G401.6 (cell line): ENCODE measurements around the gene TAPBPL.

Experiments used
- FAIRE-seq: peaks from 2 replicates; lab custom pipeline; 2012; peaks lifted over from hg19 to GRCh38; lab: Jason Lieb, UNC

TAPBPL gene

DNA sequence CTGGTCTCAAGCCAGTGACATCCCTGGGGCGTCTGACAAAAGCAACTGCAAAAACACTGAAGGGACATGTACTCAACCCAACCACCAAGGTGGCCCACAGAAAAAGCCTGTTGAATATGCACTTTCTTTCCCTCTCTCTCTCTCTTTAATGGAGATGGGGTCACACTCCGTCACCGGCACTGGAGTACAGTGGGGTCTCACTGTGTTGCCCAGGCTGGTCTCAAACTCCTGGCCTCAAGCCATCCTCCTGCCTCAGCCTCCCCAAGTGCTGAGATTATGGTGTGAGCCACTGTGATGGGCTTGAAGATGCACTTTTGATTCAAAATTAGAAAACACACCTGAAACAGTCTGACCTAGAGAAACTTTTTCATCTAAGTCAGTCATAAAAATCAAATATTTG, 14.3 kb upstream of the TAPBPL start:
- no peak for FAIRE-seq

DNA sequence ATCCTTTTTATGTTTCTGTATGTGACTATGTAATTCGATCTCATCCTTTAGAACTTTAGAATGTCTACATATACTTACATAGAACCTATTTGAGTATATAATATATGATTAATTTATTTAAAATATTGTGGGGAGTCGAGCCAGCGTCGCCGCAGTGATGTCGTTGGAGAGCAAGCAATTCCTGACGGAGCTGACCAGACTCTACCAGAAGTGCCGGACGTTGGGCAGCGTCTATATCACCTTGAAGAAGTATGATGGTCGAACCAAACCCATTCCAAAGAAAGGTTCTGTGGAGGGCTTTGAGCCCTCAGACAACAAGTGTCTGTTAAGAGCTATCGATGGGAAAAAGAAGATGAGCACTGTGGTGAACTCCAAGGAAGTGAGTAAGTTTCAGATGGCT, 13.5 kb upstream of the TAPBPL start:
- no peak for FAIRE-seq

DNA sequence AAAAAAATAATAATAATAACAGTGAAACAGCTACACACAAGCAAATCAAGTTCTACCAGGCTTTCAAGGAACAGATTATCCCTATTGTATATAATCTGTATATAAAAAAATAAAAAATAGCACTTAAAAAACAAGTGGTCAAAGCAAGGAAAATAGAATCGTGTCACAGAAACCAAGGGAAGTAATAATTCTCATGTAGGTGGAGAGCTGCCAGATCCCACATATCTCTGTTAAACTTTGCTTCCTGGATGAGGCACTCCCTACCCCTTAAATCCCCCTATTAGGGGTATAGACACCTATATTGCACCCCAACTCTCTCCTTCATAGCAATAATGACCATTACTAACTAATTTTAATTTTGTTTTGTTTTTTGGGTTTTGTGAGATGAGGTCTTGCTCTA, 11.5 kb upstream of the TAPBPL start:
- FAIRE-seq = no peak

DNA sequence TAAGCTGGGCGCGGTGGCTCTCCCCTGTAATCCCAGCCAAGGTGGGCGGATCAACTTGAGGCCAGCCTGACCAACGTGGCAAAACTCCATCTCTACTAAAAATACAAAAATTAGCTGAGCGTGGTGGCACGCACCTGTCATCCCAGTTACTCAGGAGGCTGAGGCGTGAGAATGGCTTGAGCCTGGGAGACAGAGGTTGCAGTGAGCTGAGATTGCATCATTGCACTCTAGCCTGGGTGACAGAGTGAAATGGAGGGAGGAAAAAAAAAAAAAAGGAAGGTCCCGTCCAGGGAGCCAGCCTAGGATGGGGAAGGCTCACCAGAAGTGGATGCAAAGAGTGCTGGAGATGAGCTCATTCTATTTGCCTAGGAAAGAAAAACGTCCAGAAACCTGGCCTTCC, 9.0 kb upstream of the TAPBPL start:
- FAIRE-seq = no peak

DNA sequence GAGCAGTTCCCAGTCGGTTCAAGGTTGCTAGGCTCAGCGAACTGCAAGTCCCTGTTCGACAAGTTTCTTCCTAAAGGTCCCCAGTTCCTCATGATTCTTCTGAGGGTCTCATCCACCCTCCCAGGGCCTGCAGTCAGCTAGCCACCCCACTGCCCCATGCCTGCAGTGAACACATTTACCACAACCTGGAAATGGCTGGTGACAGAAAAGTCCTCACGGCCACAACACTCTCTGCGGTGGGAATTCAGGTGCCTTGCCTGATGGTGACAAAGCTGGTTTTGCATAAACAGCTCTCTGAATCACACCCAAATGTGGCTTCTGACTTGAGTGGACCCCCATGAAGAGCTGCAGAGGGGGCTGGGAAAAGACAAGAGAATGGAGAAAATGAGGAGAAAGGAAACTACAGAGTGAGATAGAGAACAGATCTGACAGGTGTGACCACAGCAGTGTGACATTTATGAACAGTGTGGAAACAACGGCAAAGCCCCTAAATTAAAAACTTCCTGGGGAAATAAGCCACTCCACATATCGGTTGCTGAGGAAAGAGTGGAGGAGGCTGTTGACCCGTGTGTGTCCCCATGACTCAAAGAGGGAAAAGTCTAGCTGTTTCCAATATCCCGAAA, 8.4 kb upstream of the TAPBPL start:
- no peak for FAIRE-seq

DNA sequence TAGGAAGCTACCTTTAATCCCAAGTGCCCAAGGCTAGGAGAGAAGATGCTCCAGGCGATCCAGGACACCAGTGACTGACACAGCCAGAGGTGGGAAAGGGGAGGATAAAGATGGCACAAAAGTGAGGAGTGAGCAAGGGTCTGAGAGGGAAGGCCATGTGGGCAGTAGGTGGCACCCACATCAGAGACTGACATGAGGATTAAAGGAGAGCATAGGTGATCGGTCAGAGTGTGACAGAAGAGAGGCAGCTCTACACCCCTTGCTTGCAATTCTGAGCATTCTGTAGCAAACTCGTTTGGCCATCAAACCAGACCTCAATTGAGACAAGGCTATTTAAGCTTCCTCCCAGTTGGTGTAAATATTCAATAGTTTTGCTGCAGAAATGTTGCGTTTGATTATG, 7.8 kb upstream of the TAPBPL start:
- FAIRE-seq = no peak

DNA sequence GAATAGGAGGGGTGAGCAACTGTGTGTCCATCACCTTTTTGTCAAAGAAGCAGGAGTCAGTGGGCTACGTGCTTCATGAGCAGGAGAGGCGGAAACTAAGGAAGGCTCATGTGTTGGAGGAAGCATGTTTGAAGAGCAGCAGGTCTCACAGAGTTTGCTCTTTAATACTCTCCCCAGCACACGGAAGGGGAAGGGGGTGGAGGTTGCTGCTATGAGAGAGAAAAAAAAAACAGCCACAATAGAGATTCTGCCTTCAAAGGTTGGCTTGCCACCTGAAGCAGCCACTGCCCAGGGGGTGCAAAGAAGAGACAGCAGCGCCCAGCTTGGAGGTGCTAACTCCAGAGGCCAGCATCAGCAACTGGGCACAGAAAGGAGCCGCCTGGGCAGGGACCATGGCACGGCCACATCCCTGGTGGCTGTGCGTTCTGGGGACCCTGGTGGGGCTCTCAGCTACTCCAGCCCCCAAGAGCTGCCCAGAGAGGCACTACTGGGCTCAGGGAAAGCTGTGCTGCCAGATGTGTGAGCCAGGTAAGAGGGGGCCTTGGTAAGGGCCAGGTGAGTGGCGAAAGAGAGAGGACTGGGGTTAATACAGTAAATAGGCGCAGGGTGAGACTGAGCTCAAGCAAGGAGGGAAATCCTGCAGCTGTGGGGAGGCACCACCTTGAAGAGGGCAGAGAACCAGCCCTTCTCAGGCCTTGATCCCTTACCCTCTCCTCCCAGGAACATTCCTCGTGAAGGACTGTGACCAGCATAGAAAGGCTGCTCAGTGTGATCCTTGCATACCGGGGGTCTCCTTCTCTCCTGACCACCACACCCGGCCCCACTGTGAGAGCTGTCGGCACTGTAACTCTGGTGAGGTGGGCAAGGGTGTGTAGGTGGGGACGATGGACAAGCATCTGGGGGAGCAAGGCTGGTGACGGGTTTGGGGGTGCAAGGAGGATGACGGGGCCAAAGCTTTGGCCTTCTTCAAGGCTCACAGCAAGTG, 6.8 kb upstream of the TAPBPL start, which contains the start of gene CD27:
Gene CD27 (plus strand): TSS at position 252 of the 985 bp plus-strand sequence. CDS start 141 bp downstream, at position 393.
- FAIRE-seq = no peak

DNA sequence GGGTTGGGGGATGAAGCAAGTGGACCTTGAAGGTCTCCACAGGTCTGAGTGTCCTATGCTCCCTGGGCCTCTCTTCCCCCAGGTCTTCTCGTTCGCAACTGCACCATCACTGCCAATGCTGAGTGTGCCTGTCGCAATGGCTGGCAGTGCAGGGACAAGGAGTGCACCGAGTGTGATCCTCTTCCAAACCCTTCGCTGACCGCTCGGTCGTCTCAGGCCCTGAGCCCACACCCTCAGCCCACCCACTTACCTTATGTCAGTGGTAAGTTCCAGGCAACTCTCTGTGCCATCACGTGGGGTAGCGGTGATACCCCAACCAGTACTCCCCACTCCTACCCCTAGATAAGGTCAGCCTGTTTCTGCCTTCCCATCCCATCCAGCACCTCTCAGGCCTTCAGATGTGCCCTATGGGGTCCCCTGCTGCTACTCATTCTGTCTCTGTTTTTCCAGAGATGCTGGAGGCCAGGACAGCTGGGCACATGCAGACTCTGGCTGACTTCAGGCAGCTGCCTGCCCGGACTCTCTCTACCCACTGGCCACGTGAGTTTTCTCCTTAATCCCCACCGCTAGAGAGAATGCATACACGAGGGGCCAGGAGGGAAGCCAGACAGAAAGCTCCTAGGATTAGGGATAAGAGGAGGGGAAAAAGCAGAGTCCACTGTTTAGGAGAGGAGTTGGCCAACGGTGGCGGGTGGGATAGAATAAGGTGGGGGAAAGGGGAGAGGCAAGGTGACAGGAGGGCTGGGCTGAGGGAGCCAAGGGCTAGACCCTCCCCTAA, 1.6 kb upstream of the TAPBPL start:
- FAIRE-seq = no peak

DNA sequence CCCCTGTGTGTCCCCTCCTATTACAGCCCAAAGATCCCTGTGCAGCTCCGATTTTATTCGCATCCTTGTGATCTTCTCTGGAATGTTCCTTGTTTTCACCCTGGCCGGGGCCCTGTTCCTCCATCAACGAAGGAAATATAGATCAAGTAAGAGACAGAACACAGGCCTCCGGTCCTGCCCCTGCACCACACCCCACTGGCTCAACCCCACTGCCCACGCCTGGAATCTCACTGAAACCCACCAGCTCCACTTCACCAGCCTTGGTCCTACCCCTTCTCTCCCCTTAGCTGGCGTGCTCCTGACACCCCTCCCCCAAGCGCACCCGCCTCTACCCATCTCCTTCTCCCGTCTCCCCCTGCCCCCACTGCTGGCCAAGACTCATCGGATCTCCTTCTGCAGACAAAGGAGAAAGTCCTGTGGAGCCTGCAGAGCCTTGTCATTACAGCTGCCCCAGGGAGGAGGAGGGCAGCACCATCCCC, 934 bp upstream of the TAPBPL start:
- FAIRE-seq = no peak

DNA sequence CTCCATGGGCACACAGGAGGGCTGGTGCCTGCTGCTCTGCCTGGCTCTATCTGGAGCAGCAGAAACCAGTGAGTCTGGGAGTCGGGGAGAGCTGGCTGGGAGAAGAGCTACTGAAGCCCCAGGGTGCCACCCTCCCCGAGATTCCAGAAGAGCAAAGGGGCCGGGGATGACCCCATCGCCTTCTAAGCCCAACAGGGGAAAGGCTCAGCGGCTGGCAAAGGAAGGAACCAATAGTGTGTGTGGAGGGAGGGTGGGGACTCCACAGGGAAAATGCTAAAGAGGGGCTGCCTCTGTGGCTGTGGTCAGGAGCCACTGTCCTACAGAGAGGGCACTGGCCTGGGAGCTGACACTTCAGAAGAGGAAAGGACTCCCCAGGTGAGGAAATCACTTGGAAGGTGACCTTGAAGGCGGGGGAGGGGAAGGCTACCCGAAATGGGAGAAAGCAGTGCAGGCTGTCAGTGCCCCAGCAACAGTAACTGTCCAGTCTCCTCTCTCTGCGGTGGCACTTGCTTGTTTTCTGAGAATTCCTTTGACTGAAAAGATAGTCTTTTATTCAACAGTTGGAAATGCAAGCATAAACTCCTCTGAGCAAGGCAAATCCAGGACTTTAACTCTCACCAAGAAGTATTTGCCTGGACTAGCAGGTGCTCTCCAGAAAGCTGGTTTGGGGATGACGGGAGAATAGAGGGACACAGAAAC, 552 bp downstream of the TAPBPL start:
- no peak for FAIRE-seq

DNA sequence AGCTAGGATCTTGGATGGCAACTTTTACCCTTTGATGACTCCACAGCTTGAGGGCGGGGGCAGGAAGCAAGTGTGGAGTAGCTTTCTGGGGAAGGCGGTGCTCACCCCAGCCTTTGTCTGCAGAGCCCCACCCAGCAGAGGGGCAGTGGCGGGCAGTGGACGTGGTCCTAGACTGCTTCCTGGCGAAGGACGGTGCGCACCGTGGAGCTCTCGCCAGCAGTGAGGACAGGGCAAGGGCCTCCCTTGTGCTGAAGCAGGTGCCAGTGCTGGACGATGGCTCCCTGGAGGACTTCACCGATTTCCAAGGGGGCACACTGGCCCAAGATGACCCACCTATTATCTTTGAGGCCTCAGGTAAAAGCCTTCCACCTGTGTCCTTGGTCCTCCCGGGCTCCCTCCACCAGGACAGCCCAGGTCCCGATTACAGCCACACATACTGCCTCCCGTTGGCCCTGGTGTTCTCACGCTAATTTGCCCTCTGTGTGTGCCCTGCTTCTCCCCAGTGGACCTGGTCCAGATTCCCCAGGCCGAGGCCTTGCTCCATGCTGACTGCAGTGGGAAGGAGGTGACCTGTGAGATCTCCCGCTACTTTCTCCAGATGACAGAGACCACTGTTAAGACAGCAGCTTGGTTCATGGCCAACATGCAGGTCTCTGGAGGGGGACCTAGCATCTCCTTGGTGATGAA, 1.2 kb downstream of the TAPBPL start:
- FAIRE-seq = no peak

DNA sequence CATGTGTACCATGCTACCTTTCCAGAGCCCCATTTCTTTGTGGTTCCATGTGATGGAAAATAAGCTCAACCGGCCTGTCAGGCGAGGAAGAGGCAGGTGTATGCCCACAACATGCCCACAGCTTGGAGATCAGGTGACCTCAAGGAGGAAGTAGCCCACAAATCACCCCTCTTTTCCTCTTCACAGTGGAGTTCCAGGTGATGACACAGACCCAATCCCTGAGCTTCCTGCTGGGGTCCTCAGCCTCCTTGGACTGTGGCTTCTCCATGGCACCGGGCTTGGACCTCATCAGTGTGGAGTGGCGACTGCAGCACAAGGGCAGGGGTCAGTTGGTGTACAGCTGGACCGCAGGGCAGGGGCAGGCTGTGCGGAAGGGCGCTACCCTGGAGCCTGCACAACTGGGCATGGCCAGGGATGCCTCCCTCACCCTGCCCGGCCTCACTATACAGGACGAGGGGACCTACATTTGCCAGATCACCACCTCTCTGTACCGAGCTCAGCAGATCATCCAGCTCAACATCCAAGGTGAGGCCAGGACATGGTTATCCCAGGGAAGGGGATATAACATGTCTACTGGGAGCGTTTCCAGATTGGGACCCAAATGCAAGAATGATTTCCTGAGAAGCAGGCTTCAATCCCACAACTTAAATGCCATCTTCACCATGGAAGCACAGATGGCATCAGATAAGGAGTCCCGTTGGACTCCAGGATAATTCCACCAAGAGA, 5.5 kb downstream of the TAPBPL start:
- FAIRE-seq = no peak

DNA sequence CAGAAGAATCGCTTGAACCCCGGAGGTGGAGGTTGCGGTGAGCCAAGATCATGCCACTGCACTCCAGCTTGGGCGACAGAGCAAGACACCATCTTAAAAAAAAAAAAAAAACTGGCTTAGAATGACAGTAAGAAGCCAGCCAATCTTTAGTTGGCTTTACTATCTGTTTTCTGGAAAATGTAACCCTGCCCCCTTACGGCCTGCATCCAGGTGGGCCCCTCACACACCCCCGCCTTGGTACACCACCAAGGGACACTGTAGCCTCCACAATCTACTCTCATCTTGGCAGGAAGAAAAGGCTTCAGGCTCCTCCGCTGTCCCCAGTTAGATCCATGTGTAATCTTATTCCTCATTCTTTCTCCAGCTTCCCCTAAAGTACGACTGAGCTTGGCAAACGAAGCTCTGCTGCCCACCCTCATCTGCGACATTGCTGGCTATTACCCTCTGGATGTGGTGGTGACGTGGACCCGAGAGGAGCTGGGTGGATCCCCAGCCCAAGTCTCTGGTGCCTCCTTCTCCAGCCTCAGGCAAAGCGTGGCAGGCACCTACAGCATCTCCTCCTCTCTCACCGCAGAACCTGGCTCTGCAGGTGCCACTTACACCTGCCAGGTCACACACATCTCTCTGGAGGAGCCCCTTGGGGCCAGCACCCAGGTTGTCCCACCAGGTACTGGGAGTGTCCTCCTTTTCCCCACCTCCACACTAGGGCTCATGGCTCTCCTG, 6.6 kb downstream of the TAPBPL start:
- no peak for FAIRE-seq

DNA sequence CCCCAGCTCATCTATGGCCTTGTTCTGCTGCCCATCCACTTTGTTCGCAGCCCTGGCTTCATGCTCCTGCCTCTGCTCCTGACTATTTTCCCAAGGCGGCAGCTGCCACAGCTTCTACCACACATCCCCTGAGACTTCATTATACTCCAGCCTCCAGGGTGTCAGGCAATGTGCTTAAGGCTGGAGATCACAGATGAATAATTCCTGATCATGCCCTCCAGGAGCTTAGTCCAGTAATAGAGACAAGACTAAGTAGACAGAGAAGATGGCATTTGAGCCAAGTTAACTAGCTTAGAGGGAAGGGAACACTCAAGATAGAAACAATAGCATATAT, 7.1 kb downstream of the TAPBPL start:
- FAIRE-seq = no peak

DNA sequence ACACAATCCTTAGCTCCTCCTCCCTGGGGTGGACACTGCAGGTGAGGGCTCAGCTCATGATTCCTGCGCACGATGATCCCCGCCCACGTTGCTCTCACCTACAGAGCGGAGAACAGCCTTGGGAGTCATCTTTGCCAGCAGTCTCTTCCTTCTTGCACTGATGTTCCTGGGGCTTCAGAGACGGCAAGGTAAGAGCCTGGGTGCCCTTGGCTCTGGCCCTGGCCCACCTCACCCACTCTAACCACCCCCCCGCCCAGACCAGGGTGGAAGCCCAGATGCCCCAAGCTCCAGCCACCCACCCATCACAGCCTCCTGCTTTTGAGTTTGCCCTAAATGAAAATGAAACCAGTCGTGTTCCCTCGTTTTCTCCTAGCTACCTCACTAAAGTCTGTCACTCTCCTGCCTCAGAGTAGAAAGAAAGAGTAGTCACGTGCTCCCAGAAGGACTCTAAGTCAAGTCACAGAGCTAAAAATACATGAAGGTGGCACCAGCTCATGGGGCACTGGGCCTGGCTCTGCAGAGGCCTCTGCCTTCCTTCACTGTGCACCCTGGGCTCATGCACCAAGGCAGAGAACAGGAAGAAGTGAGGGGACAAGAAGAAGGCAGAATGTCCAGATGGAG, 9.0 kb downstream of the TAPBPL start:
- no peak for FAIRE-seq

DNA sequence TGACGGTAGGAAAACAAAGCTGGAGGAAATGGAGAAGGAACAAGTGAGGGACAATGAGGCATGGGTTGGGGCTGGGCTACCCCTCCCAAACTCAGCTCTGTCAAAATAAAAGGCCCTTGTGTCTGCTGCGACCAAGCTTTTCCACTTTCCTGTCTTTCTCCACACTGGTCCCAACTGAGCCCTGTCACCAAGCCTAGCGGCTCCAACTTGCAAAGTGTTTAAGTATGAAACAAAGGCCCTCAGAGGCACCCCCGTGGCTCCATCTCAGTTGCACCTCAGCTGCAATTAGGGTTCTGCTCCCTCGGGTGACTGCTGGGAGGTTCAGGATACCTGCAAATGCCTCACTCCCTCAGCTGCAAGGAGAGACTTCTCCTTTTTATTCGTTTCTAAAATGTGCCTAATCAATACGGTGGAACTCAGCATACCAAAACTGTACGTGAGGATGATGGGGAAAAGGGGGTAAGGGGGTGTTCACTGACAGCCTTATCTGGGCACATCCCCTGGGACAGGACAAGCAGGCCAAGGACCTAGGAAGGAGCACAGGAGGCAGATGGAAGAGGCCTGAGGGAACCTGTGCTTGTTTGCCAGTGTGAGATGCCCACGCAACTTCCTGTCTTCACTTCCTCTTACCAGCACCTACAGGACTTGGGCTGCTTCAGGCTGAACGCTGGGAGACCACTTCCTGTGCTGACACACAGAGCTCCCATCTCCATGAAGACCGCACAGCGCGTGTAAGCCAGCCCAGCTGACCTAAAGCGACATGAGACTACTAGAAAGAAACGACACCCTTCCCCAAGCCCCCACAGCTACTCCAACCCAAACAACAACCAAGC, 9.8 kb downstream of the TAPBPL start:
- FAIRE-seq = no peak

DNA sequence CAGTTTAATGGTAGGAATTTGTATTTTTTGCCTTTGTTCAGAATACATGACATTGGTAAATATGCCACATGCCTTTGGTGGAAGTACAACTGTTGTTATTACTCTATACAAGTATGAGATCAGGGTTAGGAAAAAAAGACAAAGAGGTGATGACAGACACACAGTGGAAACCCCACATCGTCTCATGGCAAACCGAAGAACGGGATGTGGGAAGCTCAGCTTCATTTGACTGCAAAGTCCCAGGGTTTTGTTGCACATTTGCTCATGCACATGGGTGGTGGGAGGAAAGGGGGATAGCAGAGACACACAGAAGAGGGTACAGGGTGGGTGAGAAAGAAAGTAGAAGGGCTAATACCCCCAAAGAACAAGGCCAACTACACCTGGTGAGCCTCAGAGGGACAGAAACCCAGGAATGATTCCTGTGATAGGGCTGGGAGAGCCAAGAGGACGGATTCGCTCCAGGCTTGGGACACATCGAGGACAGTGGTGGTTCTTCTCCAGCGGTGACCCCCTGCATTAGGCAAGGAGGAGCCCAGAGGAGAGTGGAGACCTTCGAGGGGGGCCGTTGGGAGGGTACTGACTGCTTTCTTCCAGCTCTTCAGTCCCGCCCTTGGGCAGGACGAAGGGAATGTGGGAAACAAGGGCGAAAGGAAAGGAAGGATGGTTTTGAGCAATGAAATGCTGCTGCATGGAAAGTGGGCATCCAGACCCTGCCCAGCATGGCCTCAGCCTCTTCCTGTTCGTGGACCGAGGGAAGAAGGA, 10.6 kb downstream of the TAPBPL start:
- FAIRE-seq = no peak

DNA sequence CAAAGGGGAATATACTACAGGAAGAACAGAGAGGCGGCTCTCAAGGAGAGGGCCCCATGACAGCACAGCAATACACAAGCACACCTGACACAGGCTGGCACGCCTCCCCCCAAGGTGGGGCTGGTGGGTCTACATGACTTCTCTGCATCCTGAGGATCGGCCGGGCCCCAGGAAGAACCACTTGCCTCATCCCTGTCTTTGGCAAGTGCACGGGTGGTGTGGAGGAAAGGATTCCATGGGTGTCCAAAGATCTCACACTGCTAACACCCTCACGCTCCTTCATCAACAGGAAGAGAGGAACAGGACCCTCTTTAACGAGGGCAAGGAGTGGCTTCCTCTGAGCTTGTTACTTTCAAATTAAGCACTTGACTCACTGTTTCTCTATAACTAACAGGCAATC, 11.4 kb downstream of the TAPBPL start:
- FAIRE-seq = no peak
